Neural cell (in vitro differentiated cells): ENCODE data around the gene CTU1.

ENCODE experiments used
- CTCF ChIP-seq: fragments of 450-650 bp; IDR thresholded peaks from 2 replicates; pipeline ENCODE4 v1.5.1; 2014; ENCODE audit warnings: antibody characterized with exemption, mild to moderate bottlenecking, moderate library complexity; ENCODE audit not compliant: poor library complexity, severe bottlenecking
- MXI1 ChIP-seq: fragments of 450-650 bp; conservative IDR thresholded peaks from 2 replicates; pipeline ENCODE4 v1.6.1; 2014; ENCODE audit warnings: antibody characterized with exemption, mild to moderate bottlenecking; ENCODE audit not compliant: poor library complexity, severe bottlenecking
- SMC3 ChIP-seq: fragments of 450-650 bp; conservative IDR thresholded peaks from 2 replicates; pipeline ENCODE4 v1.6.1; 2014; ENCODE audit warnings: antibody characterized with exemption, mild to moderate bottlenecking, moderate library complexity; ENCODE audit not compliant: poor library complexity
- TAF1 ChIP-seq: IDR thresholded peaks from 2 replicates; pipeline ENCODE4 v1.6.1; 2012; ENCODE audit warnings: low read depth

- no peak for TF ChIP-seq CTCF
- TF ChIP-seq SMC3: no peak
- TF ChIP-seq TAF1: no peak
- no peak for TF ChIP-seq MXI1
These were observed 36.4 kb upstream of the CTU1 start for GRCh38 chr19:51144482-51145045.
